ENCODE results near the gene HSD11B2.
A peak's percentile ranks its signal among the peaks of the same experiment; 100 is the strongest.

The HSD11B2 gene

GRCh38 chr16:67435758-67436164 is 4.8 kb downstream of the HSD11B2 start:
- no peak for DNase-seq (ENCODE audit: low read depth)

GRCh38 chr16:67436640-67437193 is 5.8 kb downstream of the HSD11B2 start:
- no peak for DNase-seq (ENCODE audit: low read depth)

- DNase-seq (ENCODE audit: low read depth): no peak
These were observed 6.6 kb downstream of the HSD11B2 start for GRCh38 chr16:67437513-67437912.

GRCh38 chr16:67438098-67438791 is 7.3 kb downstream of the HSD11B2 start:
- DNase-seq (ENCODE audit: low read depth): no peak

- no peak for DNase-seq (ENCODE audit: low read depth)
These were observed 8.0 kb downstream of the HSD11B2 start for GRCh38 chr16:67438824-67439393.

GRCh38 chr16:67441271-67441753 is 10.4 kb downstream of the HSD11B2 start:
- DNase-seq (ENCODE audit: low read depth): no peak

GRCh38 chr16:67441907-67442306 is 11.0 kb downstream of the HSD11B2 start:
- DNase-seq (ENCODE audit: low read depth): no peak

- no peak for DNase-seq (ENCODE audit: low read depth)
These were observed 11.8 kb downstream of the HSD11B2 start for GRCh38 chr16:67442581-67443255.

GRCh38 chr16:67443265-67443664 is 12.3 kb downstream of the HSD11B2 start:
- no peak for DNase-seq (ENCODE audit: low read depth)

- no peak for DNase-seq (ENCODE audit: low read depth)
These were observed 13.6 kb downstream of the HSD11B2 start for GRCh38 chr16:67444259-67445125.

- DNase-seq (ENCODE audit: low read depth): no peak
These were observed 14.2 kb downstream of the HSD11B2 start for GRCh38 chr16:67445126-67445426.

- no peak for DNase-seq (ENCODE audit: low read depth)
These were observed 14.6 kb downstream of the HSD11B2 start for GRCh38 chr16:67445441-67445912.

- no peak for DNase-seq (ENCODE audit: low read depth)
These were observed 15.3 kb downstream of the HSD11B2 start for GRCh38 chr16:67445913-67446907.

GRCh38 chr16:67446968-67447507 is 16.1 kb downstream of the HSD11B2 start:
- DNase-seq (ENCODE audit: low read depth): no peak

GRCh38 chr16:67447508-67448076 is 16.7 kb downstream of the HSD11B2 start:
- DNase-seq (ENCODE audit: low read depth): peak; percentile 51

- DNase-seq (ENCODE audit: low read depth): no peak
These were observed 17.7 kb downstream of the HSD11B2 start for GRCh38 chr16:67448580-67448979.

- no peak for DNase-seq (ENCODE audit: low read depth)
These were observed 18.4 kb downstream of the HSD11B2 start for GRCh38 chr16:67449336-67449735.

GRCh38 chr16:67449739-67450138 is 18.8 kb downstream of the HSD11B2 start:
- DNase-seq (ENCODE audit: low read depth): no peak

- no peak for DNase-seq (ENCODE audit: low read depth)
These were observed 20.3 kb downstream of the HSD11B2 start for GRCh38 chr16:67451061-67451703.

All from EH (cell line).